HEK293 (cell line): ENCODE measurements around the gene ARPIN.

ENCODE experiments used
- CTCF ChIP-seq: fragments of 450-650 bp; formaldehyde crosslinking; IDR thresholded peaks from 2 replicates; pipeline ENCODE4 v1.5.1; 2016; ENCODE audit warnings: missing biosample characterization, missing genetic modification characterization
- HOXD13 ChIP-seq: sonication (generic); formaldehyde crosslinking; IDR thresholded peaks from 2 replicates; pipeline ENCODE4 v1.8.0; 2022; ENCODE audit warnings: missing genetic modification reagents, borderline replicate concordance
- KLF1 ChIP-seq: fragments of 450-650 bp; formaldehyde crosslinking; IDR thresholded peaks from 2 replicates; pipeline ENCODE4 v1.5.1; 2016; ENCODE audit warnings: missing biosample characterization, missing genetic modification characterization
- KLF16 ChIP-seq: fragments of 450-650 bp; formaldehyde crosslinking; IDR thresholded peaks from 2 replicates; pipeline ENCODE4 v1.5.1; 2017; ENCODE audit warnings: missing biosample characterization, missing genetic modification characterization
- OVOL3 ChIP-seq: fragments of 450-650 bp; formaldehyde crosslinking; IDR thresholded peaks from 2 replicates; pipeline ENCODE4 v1.5.1; 2016; ENCODE audit warnings: missing biosample characterization, missing genetic modification characterization
- TCF7L2 ChIP-seq: IDR thresholded peaks from 2 replicates; pipeline ENCODE4 v1.6.1; 2011; ENCODE audit warnings: low read depth, mild to moderate bottlenecking, inconsistent platforms, low read length, moderate library complexity, borderline replicate concordance
- YY1 ChIP-seq: fragments of 450-650 bp; formaldehyde crosslinking; IDR thresholded peaks from 2 replicates; pipeline ENCODE4 v1.5.1; 2018; ENCODE audit warnings: missing biosample characterization, missing genetic modification characterization
- ZBTB8A ChIP-seq: fragments of 450-650 bp; formaldehyde crosslinking; IDR thresholded peaks from 2 replicates; pipeline ENCODE4 v1.5.1; 2016; ENCODE audit warnings: missing biosample characterization, missing genetic modification characterization
- ZNF121 ChIP-seq: fragments of 450-650 bp; formaldehyde crosslinking; IDR thresholded peaks from 2 replicates; pipeline ENCODE4 v1.5.1; 2016; ENCODE audit warnings: missing biosample characterization, missing genetic modification characterization
- ZNF248 ChIP-seq: fragments of 450-650 bp; formaldehyde crosslinking; IDR thresholded peaks from 2 replicates; pipeline ENCODE4 v1.5.1; 2017; ENCODE audit warnings: missing biosample characterization, missing genetic modification characterization
- ZNF423 ChIP-seq: fragments of 450-650 bp; formaldehyde crosslinking; IDR thresholded peaks from 2 replicates; pipeline ENCODE4 v1.5.1; 2016; ENCODE audit warnings: missing biosample characterization, missing genetic modification characterization
- ZNF785 ChIP-seq: fragments of 450-650 bp; formaldehyde crosslinking; IDR thresholded peaks from 2 replicates; pipeline ENCODE4 v1.5.1; 2016; ENCODE audit warnings: missing biosample characterization, missing genetic modification characterization

- TF ChIP-seq ZNF785 (no peak), KLF16 (tag by site-specific recombination) (no peak), CTCF (no peak), ZBTB8A (tag by site-specific recombination) (no peak), TCF7L2 (no peak), HOXD13 (CRISPR knock-in tag) (no peak), OVOL3 (tag by site-specific recombination) (no peak), KLF1 (tag by site-specific recombination) (no peak), ZNF121 (no peak), ZNF423 (tag by site-specific recombination) (no peak), ZNF248 (no peak), YY1 (tag by site-specific recombination) (no peak)
Measured at GRCh38 chr15:89878323-89878722, 34.4 kb downstream of the ARPIN start.
